GM10266 (cell line): ENCODE measurements around the gene PLXND1.

Source experiments
- DNase-seq: peaks from one replicate; pipeline ENCODE4 v3.0.0; 2012; ENCODE audit errors: extremely low spot score
- TF ChIP-seq, protein P1 (sequence below): IDR thresholded peaks from 2 replicates; pipeline ENCODE4 v1.5.1; 2012; ENCODE audit warnings: mild to moderate bottlenecking, low read depth; ENCODE audit not compliant: control insufficient read depth, insufficient read depth; ENCODE audit errors: missing control alignments

PLXND1 gene

DNA sequence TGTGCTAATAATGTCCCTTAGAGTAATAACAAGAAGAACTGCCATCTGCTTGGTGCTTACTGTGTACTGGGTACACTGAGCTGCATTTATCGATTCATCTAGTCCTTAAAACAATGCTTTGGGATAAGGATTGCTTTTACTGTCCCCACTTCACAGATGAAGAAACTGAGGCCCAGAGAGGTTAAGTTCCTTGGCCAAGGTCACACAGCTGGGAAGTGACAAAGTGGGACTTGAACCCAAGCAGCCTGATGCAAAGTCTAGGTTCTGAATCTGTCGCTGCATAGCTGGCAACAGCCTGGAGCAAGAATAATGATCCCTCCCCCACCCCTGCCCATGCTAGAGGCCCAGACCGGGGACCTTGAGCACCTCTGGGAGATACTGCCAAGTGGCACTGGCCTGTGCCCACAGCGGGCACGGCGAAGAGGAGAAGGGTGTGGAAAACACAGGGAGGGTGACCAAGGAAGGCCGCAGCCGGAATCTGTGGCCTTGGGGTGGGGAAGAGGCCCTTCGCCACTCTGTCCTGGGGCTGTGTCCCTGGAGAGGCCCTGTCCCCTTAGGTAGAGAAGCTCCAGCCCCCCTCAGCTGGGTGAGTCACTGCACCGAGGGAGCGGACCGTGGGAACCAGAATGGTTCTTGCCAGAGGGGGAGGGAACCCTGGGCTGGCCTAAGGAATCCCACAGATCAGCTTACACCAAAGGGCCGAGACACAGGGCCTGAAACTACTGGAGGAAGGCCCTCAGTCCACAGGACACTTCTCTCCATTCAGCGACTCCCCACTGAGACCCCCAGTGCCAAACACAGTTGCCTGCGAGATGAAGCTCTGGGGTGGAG lies 3.5 kb downstream of the PLXND1 start:
- no peak for DNase-seq
- TF ChIP-seq, protein P1, sequence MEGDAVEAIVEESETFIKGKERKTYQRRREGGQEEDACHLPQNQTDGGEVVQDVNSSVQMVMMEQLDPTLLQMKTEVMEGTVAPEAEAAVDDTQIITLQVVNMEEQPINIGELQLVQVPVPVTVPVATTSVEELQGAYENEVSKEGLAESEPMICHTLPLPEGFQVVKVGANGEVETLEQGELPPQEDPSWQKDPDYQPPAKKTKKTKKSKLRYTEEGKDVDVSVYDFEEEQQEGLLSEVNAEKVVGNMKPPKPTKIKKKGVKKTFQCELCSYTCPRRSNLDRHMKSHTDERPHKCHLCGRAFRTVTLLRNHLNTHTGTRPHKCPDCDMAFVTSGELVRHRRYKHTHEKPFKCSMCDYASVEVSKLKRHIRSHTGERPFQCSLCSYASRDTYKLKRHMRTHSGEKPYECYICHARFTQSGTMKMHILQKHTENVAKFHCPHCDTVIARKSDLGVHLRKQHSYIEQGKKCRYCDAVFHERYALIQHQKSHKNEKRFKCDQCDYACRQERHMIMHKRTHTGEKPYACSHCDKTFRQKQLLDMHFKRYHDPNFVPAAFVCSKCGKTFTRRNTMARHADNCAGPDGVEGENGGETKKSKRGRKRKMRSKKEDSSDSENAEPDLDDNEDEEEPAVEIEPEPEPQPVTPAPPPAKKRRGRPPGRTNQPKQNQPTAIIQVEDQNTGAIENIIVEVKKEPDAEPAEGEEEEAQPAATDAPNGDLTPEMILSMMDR, result no peak

DNA sequence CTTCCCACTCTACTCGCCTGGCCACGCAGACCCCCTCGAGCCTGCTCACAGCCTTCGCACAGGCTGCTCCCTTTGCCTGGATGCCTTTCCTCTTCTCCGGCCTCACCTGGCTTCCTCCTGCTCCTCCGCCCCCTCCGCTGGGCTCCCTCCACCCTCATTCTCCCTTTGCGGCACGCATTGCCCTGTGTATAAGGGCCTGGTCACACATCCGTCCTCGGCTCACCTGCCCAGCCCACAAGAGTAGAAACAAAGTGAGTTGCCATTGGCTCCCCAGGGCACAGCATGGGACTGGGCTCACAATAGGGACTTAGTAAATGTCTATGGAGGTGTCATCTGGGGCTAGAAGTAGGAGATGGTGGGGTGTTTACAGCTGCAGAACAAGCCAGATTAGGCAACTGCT lies 4.2 kb downstream of the PLXND1 start:
- DNase-seq, result no peak
- TF ChIP-seq, protein P1, result no peak

DNA sequence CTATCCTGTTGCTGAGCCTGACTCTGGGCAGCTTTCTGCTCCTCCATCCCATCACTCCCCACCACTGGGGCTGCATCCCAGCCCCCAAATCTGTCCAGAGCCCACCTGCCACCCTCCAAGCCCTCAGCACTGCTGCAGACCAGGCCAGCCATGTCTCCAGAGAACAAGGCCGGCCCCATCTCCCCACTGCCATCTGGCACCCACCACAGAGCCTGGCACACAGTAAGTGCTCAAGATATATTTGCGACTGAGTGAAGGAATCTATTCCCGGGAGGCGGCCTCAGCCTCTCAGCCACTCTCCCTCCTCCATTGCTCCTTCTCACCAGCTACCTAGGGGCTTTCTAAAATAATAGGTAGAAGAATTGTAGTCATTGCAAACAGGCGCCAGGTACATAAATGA lies 4.8 kb downstream of the PLXND1 start:
- no peak for DNase-seq
- TF ChIP-seq, protein P1, result no peak

DNA sequence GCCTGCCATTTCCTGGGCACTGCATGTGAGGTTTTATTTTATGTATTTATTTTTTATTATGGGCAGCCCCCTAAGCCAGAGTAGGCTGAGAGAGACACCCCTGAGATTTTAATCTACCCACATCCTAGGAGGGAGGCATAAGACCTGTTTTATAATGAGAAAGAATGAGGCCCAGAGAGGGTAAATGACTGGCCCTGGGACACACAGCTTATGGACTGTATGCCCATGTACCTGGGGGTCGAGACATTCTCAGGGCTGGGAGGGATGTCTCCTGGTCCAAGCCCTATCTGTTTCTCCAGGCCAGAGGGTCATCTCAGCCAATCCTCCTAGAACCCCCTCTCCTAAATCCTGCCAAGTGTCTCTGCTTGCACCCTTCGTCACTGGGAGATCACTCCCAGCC lies 6.1 kb downstream of the PLXND1 start:
- TF ChIP-seq, protein P1, result no peak
- DNase-seq, result no peak

DNA sequence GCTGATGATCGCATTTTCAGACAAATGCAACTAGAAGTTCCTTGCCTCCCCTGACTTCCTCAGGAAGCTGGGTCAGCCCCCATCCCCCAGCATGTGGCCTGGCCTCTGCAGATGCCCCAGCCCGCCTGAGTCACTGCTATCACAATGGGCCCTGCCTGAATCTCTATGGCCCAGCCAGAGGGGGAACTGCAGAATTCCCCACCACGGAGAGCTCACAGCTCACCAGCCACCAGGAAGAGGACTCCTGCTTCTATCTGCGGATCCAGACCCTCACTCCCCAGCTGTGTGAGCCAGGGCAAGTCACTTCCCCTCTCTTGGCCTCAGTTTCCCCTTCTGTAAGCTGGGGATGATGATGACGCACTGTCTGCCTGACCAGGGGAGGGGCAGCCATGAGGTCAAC lies 6.9 kb downstream of the PLXND1 start:
- DNase-seq, result no peak
- TF ChIP-seq, protein P1, result no peak

DNA sequence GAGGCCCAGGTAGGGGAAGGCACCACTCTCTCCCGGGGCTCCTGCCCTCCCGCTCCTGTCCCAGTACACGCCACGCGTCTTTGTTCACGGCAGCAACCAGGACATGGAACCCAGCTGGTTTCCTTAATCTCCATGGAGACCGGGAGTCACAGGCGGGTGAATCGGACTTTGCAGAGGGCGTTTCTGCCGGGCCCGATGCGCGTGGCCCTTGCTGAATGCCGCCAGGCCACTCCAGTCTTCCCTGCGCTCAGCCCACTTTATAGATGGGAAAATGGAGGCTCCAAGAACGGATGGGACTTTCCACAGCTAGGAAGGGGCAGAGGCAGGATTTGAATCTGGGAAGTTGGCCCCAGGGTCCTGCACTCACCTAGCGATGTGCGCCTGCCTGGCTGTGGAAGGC lies 7.4 kb downstream of the PLXND1 start:
- TF ChIP-seq, protein P1, result no peak
- no peak for DNase-seq

DNA sequence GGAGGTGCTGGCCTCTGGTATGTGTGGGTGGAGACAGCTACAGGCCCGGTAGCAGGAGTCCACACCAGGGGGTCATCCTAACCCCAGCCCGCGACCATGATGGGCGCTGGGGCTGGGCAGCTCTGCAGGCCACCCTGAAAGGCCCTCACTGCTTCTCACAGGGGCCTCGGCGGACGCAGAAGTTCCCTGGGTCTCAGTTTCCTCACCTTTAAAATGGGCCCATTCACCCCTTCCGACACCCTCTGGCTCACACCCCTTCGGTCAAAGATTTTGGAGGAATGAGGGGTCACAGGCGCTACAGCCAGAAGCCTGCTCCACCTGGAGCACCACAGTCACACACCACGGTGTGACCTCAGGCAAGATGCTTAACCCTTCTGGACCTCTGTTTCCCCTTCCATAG lies 8.0 kb downstream of the PLXND1 start:
- DNase-seq, result no peak
- TF ChIP-seq, protein P1, result no peak
